Vagina (tissue), 2 donors: ENCODE measurements around the gene ERC2. TPM values are rescaled to one million over a fixed set of nuclear protein-coding genes. Genes with fewer than 3 reads are reported as not detected.

Experiments used
- DNase-seq, 2 donors: peaks; one replicate each; pipeline ENCODE4 v3.0.0-alpha.2; 2017; ENCODE audit errors: extremely low spot score in 2 of 2
- H3K27ac ChIP-seq: fragments of 200-600 bp; sonication (generic); one replicate; pipeline ENCODE4 v1.5.1; 2019
- H3K27me3 ChIP-seq: fragments of 200-600 bp; sonication (generic); one replicate; pipeline ENCODE4 v1.5.1; 2019
- H3K36me3 ChIP-seq, 2 donors: fragments of 200-600 bp; sonication (generic); one replicate each; pipeline ENCODE4 v1.5.1; 2017 to 2019
- H3K4me1 ChIP-seq: fragments of 200-600 bp; sonication (generic); one replicate; pipeline ENCODE4 v1.5.1; 2019
- H3K4me3 ChIP-seq, 2 donors: fragments of 200-600 bp; sonication (generic); 1 replicate in 1 of 2; 2 replicates in 1 of 2; pipeline ENCODE4 v1.5.1; 2016 to 2019
- H3K9me3 ChIP-seq: fragments of 200-600 bp; sonication (generic); one replicate; pipeline ENCODE4 v1.5.1; 2019
- CTCF ChIP-seq, 3 experiments: fragments of 450-650 bp in 2 of 3; fragments of 200-600 bp in 1 of 3; sonication (generic) in 1 of 3; IDR thresholded peaks; one replicate each; pipeline ENCODE4 v1.5.1; 2017 to 2019; ENCODE audit warnings: antibody characterized with exemption in 3 of 3, mild to moderate bottlenecking in 2 of 3, moderate library complexity in 2 of 3
- POLR2A ChIP-seq, 2 donors: fragments of 450-650 bp; IDR thresholded peaks; one replicate each; pipeline ENCODE4 v1.6.1; 2017; ENCODE audit warnings: antibody characterized with exemption in 2 of 2, mild to moderate bottlenecking in 2 of 2, moderate library complexity in 2 of 2
- POLR2AphosphoS5 ChIP-seq, 2 donors: sonication (generic); formaldehyde crosslinking; IDR thresholded peaks; one replicate each; pipeline ENCODE4 v1.9.0; 2017; ENCODE audit warnings: antibody characterized with exemption in 2 of 2, mild to moderate bottlenecking in 2 of 2, low read depth in 1 of 2; ENCODE audit not compliant: insufficient read depth in 1 of 2
- intact Hi-C: fragments of 100-400 bp; cut with DNase I; formaldehyde crosslinking; loops from one replicate; pipeline ENCODE4 v1.15.1; 2023
- total RNA-seq: library from RNA; depleted of rRNA; stranded (reverse); fragments of >200 nt; gene quantifications from one replicate; pipeline ENCODE4 v1.2.3, GENCODE V29; 2016

The ERC2 gene
- total RNA-seq, 1 donor from 2014 or later: 1.2 TPM

DNA sequence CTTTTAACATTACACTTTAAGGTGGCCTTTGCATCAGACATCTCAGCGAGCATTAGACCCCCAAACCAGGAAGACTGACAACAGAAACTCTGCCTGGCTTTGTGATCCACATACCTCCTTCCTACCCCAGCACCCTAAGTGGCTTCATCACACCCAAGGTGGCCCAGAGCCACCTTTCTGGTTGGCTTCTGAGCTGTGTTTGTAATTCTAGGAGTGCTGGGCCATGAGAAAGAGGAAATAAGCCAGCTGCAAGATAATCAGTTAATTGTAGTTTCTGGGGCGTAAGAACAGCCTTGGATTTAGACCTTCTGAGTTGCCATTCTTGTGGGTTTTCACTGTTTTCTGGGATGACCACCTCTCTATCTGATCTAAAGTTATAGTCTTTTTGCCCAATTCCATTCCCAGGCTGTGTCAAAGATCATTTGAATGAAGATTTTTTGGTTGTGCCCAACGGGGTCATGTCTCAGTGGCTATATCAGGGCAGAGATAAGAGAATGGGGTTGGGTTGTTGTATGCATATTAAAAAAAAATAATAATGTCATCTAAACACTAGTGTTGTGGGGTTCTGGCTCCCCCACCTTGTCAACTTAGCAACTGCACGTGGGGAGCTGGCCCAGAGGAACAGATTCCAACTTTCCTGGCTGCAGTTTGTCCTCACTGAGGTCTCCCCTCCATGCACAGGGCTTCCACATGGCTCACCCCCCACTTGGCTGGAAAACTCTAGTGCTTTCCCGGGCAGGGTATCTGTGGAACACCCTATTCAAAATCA, 746.4 kb downstream of the ERC2 start:
- Histone ChIP-seq H3K27me3 (no peaks in the 10 kb centered on the region), H3K4me1 (no peaks in the 10 kb centered on the region), H3K4me3 (no peak overlapping the region), H3K9me3 (no peaks in the 10 kb centered on the region), H3K36me3 (no peaks in the 10 kb centered on the region), H3K27ac (no peak overlapping the region)
- DNase-seq: no peak
- intact Hi-C loops: no loop called here
- TF ChIP-seq POLR2AphosphoS5 (IDR thresholded peaks at IDR 0.05; ENCODE audit: insufficient read depth in 1 of 2, low read depth in 1 of 2) (no peak), CTCF (IDR thresholded peaks at IDR 0.05) (peak in 2 of 3 experiments; percentile 17 to 24)

GRCh38 chr3:55720614-55721013, 747.7 kb downstream of the ERC2 start:
- H3K36me3 ChIP-seq: no peaks in the 10 kb centered on the region
- TF ChIP-seq POLR2AphosphoS5 (IDR thresholded peaks at IDR 0.05; ENCODE audit: insufficient read depth in 1 of 2, low read depth in 1 of 2) (no peak), CTCF (IDR thresholded peaks at IDR 0.05) (no peak), POLR2A (IDR thresholded peaks at IDR 0.05) (no peak)
- no peak for DNase-seq
- H3K9me3 ChIP-seq: no peaks in the 10 kb centered on the region
- no peaks in the 10 kb centered on the region for H3K27me3 ChIP-seq
- H3K4me1 ChIP-seq: no peaks in the 10 kb centered on the region
- intact Hi-C loops: no loop called here
- no peak overlapping the region for H3K27ac ChIP-seq
- H3K4me3 ChIP-seq: no peak overlapping the region

DNA sequence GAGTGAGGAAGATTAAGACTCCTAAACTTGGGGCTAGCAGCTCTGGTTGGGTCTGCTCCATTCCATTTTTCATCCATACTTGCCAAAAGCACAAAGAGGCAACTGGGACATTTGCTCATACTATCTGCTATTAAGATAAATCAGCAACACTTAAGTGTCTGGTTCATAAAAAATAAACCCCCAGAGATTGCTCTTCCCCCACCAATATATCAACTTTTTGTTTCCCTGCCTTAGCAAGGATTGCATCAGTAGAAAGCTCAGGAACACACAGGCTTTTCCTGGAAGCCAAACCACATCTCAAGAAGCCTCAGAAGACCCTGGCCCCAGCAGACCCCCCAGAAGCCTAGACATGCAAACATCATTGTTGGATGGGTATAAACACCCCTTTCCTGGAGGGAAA, 748.8 kb downstream of the ERC2 start:
- H3K4me3 ChIP-seq: no peak overlapping the region
- DNase-seq: no peak
- TF ChIP-seq POLR2A (IDR thresholded peaks at IDR 0.05) (no peak), POLR2AphosphoS5 (IDR thresholded peaks at IDR 0.05; ENCODE audit: insufficient read depth in 1 of 2, low read depth in 1 of 2) (no peak), CTCF (IDR thresholded peaks at IDR 0.05) (no peak)
- no peaks in the 10 kb centered on the region for H3K27me3 ChIP-seq
- H3K4me1 ChIP-seq: no peaks in the 10 kb centered on the region
- no peak overlapping the region for H3K27ac ChIP-seq
- no peaks in the 10 kb centered on the region for H3K36me3 ChIP-seq
- no peaks in the 10 kb centered on the region for H3K9me3 ChIP-seq
- intact Hi-C loops: no loop called here

GRCh38 chr3:55719006-55719405, 749.3 kb downstream of the ERC2 start:
- Histone ChIP-seq H3K27ac (no peak overlapping the region), H3K9me3 (no peaks in the 10 kb centered on the region), H3K27me3 (no peaks in the 10 kb centered on the region), H3K4me3 (no peak overlapping the region), H3K4me1 (no peaks in the 10 kb centered on the region), H3K36me3 (no peaks in the 10 kb centered on the region)
- no peak for DNase-seq
- no peak for TF ChIP-seq POLR2A (IDR thresholded peaks at IDR 0.05)
- no peak for TF ChIP-seq CTCF (IDR thresholded peaks at IDR 0.05)
- TF ChIP-seq POLR2AphosphoS5 (IDR thresholded peaks at IDR 0.05; ENCODE audit: insufficient read depth in 1 of 2, low read depth in 1 of 2): no peak
- intact Hi-C loops: no loop called here

- intact Hi-C loops: no loop called here
- TF ChIP-seq CTCF (IDR thresholded peaks at IDR 0.05): no peak
- Histone ChIP-seq H3K36me3 (no peaks in the 10 kb centered on the region), H3K4me1 (no peaks in the 10 kb centered on the region), H3K27me3 (no peaks in the 10 kb centered on the region), H3K4me3 (no peak overlapping the region), H3K9me3 (no peaks in the 10 kb centered on the region), H3K27ac (no peak overlapping the region)
- no peak for DNase-seq
Observed at GRCh38 chr3:55718521-55718921, 749.7 kb downstream of the ERC2 start.
